Stimulated activated CD8-positive, alpha-beta memory T cell treated with anti-CD3 and anti-CD28 coated beads, Interleukin-2, amount 100 ng/mL, for 48 hours (primary cell): ENCODE results near the gene MGAT4C.

Experiments used
- DNase-seq, 2 donors: peaks; one replicate each; pipeline ENCODE4 v3.0.0-alpha.2; 2020; ENCODE audit warnings: low read depth in 2 of 2

The MGAT4C gene

GRCh38 chr12:86229772-86230171, 26.4 kb downstream of the MGAT4C start:
- DNase-seq, result no peak

DNA sequence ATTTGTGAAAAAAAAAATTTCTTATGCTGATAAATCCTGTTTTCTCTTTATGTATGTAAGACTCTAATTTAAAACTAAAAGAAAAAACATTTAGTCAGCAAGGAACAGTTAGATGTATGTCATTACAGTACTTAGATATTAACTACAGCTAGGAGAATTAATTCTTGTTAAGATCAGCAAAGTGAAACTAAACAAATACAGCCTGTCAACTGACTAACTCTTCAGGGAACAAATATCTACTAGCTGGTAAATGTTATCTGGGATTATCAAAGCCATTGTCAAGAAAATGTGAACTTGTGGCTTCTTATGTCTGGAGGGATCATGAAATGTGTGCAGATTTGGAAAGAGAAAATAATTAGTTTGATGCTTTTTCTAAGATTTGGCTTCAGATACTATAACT, 27.5 kb downstream of the MGAT4C start:
- DNase-seq, result no peak

- no peak for DNase-seq
Measured at GRCh38 chr12:86226481-86226880, 29.7 kb downstream of the MGAT4C start.

DNA sequence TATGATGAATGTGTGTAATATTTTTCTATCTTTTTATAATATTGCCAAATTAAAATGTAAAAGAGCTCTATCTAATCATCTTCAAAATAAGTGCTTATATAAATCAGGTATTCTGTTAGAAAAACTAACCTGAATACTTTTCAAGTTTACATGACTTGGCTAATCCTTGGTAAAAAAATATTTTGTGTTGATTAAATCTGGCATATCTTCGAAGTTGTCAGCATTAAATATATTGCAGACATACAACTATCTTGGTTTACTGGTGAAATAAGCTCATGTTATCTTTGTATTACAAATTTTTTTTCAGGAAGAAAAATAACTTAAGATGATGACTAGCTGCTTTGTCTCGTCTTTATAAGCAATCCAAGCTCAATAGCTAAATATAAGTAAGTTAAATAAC, 39.6 kb downstream of the MGAT4C start:
- no peak for DNase-seq

DNA sequence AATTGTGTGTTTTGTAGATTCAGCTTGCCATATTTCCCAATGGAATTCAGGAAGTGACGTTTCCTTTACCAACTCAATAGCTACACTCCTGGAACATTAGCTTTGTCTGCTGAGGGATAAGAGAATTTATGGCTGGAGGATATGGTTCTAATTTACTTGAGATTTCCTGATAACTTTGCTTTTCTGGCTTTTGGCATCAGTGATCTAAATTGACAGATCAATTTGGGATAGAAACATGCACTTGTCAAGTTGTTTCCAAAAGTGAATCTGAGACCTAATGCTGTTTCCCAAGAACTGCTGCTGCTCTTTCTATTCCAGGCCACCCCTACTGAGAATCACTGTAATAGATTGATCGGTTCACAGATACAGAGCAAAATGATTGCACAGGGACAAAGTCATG, 43.2 kb downstream of the MGAT4C start:
- DNase-seq, result no peak

DNA sequence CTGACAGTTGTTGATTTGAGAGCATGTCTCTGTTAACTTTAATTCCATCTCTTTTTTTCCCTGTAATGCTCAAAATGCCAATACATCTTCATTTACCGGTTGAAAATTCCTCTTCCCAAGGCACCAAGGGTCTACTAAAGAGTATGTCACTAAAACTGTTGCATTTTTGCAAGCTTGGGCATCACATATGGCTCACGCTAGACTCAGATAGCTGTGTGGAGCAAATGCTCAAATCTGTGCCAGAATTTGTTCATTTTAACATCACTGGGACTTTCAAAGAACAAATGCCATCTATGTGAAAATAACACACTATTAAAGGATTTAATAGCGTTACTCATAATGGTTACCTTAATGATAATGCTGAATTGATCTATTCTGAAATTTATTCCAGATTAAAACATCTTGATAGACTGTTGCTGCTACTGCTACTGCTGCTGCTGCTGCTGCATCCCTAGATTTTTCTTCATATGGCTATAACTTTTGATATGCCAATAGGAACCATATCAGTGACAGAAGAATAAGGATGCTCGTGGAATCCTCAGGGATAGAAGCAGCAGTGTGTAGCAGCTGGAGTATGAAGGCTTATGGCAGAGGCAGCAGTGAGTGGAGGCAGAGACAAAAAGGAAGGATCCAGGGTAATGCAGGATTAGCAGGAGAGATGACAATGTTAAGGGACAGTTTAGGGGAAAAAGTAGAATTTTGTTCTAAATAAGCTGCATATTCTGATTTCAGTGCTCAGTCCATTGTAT, 57.3 kb downstream of the MGAT4C start:
- DNase-seq, result no peak

DNA sequence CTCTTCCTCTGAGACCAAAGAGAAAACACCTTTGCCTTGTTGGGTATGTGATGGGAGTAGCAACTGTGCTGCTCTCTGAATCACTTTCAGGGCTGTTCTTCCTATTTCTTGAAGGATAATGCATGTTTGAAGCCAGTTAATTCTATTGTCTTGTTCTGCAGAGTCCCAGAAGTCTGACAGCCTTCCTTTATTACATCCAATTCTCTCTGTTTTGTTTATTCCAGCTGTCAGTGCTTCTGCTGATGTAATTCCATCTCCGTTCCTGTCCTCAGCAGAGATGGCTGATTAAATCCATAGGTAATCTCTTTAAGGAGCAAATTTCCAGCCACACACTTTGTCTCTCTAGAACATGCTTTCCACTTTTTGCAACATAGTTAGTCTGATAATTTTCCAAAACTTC, 59.7 kb downstream of the MGAT4C start:
- DNase-seq, result no peak

GRCh38 chr12:86194721-86195120, 61.5 kb downstream of the MGAT4C start:
- DNase-seq, result no peak

- DNase-seq, result no peak
Measured at GRCh38 chr12:86193931-86194330, 62.3 kb downstream of the MGAT4C start.

- DNase-seq, result no peak
Measured at GRCh38 chr12:86188226-86188625, 68.0 kb downstream of the MGAT4C start.

DNA sequence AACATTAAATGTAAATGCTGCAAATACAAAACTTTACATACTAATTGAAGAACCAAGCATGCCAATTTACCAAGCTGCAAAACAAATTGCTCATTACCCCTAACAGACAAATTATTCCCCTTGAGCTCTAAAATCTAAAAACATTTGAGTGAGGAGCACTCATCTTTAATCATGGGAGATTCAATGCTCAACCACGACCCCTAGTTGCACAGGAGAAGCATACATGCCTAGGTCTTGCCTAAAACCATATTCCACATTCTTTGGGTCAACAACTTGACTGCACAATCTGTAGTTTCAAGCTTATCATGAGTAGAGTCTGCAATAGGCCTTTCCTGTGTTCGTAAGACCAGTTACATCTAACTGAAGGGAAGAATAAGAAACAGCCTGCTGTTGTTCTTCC, 69.7 kb downstream of the MGAT4C start:
- no peak for DNase-seq

GRCh38 chr12:86179855-86180254, 76.3 kb downstream of the MGAT4C start:
- DNase-seq, result no peak

DNA sequence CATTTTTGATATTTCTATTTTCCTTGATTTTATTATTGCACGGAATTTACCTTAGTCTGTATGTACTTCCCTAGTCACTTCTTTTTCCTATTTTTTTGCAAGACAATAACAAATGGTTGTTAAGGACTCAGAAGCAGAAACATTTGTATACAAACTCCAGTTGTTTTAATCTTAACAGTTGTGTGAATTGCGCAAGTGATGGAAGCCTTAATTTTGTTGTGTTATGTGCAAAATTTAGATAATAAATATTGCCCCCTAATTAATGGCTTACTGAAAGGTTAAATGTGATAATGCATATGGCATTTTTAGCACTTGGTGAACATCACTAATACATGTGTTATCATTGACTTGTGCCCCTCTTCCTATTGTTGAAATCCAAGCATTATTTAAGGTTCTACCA, 82.0 kb downstream of the MGAT4C start:
- no peak for DNase-seq

- DNase-seq, result no peak
Measured at GRCh38 chr12:86172913-86173443, 83.2 kb downstream of the MGAT4C start.

GRCh38 chr12:86170051-86170450, 86.1 kb downstream of the MGAT4C start:
- DNase-seq, result no peak

GRCh38 chr12:86158956-86159355, 97.2 kb downstream of the MGAT4C start:
- DNase-seq, result no peak

DNA sequence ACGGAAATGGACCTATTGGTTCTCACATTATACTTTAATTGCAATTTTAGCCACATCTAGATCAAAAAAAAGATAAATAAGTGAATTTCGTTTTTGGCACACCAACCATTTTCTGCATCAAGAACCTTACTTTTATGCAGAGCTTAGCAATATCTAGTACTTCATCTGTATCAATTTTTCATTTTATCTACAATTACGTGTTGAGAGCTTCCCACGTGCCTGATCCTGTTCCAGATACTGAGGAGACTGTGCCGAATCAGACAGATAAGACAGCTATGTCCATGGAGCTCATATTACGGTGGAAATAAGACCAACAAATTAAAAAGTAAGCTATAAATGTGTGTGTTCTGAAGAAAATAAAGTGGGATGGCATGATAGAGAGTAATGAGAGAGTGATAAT, 101.6 kb downstream of the MGAT4C start:
- no peak for DNase-seq

DNA sequence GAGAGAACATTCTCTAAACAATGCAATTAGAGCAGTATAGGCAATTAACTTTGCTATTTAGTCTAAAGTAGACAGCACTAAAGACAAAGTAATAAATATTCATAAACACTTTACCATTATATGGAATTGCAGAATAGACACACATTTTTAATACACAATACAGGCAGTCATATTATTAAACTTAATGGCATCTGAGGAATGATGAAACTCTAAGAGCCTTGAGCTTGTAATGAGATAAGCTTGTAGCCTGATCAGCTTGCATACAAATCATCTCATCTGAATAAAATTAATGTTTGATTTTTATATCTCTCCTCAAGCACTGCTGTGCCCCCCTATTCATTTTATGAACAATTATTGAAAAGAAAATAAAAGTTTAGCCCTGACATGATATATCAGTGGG, 107.6 kb downstream of the MGAT4C start:
- DNase-seq, result no peak

- no peak for DNase-seq
Measured at GRCh38 chr12:86148071-86148470, 108.1 kb downstream of the MGAT4C start.

- no peak for DNase-seq
Measured at GRCh38 chr12:86145156-86145555, 111.0 kb downstream of the MGAT4C start.

GRCh38 chr12:86143162-86143561, 113.0 kb downstream of the MGAT4C start:
- DNase-seq, result no peak

DNA sequence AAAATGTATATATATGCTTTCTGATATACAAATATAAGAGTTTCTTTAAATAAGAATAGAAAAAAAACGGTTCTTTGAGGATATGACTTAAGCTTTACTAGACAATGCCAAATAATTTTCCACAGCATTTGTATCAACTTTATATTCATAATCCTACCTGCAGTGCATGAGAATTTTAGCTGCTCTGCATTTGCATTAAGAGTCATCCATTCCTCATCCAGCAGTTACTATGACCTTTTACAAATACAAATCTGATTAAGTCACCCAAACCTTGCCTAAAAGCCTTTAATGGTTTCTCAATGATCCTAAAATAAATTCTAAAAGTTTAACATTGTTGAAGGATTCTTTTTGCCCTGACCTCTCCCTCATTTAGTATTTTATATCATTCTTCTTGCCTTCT, 116.5 kb downstream of the MGAT4C start:
- DNase-seq, result no peak

DNA sequence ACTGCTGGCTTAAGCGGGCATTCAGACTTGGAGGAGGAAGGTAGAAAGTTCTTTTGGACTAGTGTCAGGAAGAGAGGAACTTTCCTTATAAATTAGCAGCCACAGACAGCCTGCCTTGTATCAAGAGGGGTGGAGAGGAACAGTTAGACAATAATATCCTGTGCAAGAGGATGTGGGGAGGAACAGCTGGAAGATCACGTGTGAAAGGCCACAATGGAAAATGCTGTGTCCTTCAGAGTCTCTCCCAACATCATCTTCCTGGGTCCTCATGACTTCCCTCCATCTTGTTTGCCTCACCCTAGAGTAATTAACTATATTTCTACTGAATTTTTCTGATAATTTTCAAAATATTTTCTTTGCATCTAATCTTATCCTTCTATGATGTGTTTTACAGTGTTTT, 117.4 kb downstream of the MGAT4C start:
- no peak for DNase-seq

GRCh38 chr12:86137936-86138335, 118.3 kb downstream of the MGAT4C start:
- no peak for DNase-seq
